Naive B cell (primary cell): ENCODE data around the gene SUMF2. TPM values are rescaled to one million over a fixed set of nuclear protein-coding genes. Genes with fewer than 3 reads are reported as not detected.
"Not testable (repeated sequence)": the region's sequence is repeated elsewhere in the genome, so short reads cannot be mapped to it uniquely, and the experiment has no call there.

Experiments used
- ATAC-seq, 2 donors: fragments of 150-1000 bp; cut with Tn5 transposase; 2 replicates each; pipeline ENCODE4 v1.10.0; 2021; ENCODE audit warnings: low read depth in 2 of 2, mild to moderate bottlenecking in 2 of 2, moderate library complexity in 2 of 2
- DNase-seq: peaks from one replicate; pipeline ENCODE4 v3.0.0; 2022
- H3K27ac Mint-ChIP-seq, 6 donors: one replicate each; pipeline ENCODE4 v1.8.0; 2020 to 2022; ENCODE audit warnings: mild to moderate bottlenecking in 6 of 6, mixed read lengths in 6 of 6, moderate library complexity in 5 of 6, inconsistent platforms in 2 of 6
- H3K27me3 Mint-ChIP-seq, 3 donors: one replicate each; pipeline ENCODE4 v1.8.0; 2021 to 2022; ENCODE audit warnings: mixed read lengths in 3 of 3, mild to moderate bottlenecking in 1 of 3
- H3K36me3 Mint-ChIP-seq, 2 donors: one replicate each; pipeline ENCODE4 v1.8.0; 2020 to 2022; ENCODE audit warnings: mixed read lengths in 2 of 2, inconsistent platforms in 1 of 2, mild to moderate bottlenecking in 1 of 2
- H3K4me1 Mint-ChIP-seq, 3 donors: one replicate each; pipeline ENCODE4 v1.8.0; 2020 to 2022; ENCODE audit warnings: mixed read lengths in 3 of 3, inconsistent platforms in 1 of 3, mild to moderate bottlenecking in 1 of 3, moderate library complexity in 1 of 3
- H3K4me3 Mint-ChIP-seq, 8 donors: one replicate each; pipeline ENCODE4 v1.8.0; 2020 to 2022; ENCODE audit warnings: mild to moderate bottlenecking in 8 of 8, mixed read lengths in 8 of 8, moderate library complexity in 8 of 8, inconsistent platforms in 2 of 8
- H3K9me3 Mint-ChIP-seq, 7 donors: one replicate each; pipeline ENCODE4 v1.8.0; 2020 to 2022; ENCODE audit warnings: mixed read lengths in 7 of 7, mild to moderate bottlenecking in 5 of 7, inconsistent platforms in 2 of 7, moderate library complexity in 1 of 7
- polyA plus RNA-seq, 6 donors: library from polyadenylated mRNA; unstranded; fragments of 300-500 nt; fragmentation: Illumina TruSeq; gene quantifications; one replicate each; pipeline ENCODE4 v1.2.3, GENCODE V29; 2021; ENCODE audit warnings: low read depth in 6 of 6

Gene SUMF2
- polyA plus RNA-seq, 6 donors from 2014 or later = 48.2 to 143 (median 132) TPM

DNA sequence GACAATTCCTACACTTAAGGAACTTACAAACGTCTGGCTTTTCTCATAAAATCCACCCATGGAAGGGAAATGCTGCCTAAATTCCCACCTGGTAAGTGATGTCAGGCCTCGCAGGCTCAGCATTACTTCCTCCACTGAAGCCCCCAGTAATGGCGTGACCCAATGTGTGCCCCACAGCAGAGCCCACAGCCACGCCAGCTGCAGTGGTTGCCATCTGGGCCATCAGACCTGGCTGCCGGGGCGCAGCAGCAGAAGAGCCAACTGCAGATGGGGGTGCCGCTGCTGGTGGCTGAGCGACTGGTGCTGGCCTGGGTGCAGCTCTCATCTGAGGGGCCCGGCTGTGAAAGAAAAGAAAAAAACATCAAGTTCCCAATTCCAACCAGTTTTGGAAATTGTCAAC lies 40.1 kb downstream of the SUMF2 start:
- Mint-ChIP-seq H3K27ac (peak overlapping the region in 1 of 6 donors; percentile 69), H3K4me1 (peaks cover 23 to 43% (median 36%) of the 10 kb centered on the region in 3 donors), H3K4me3 (peak overlapping the region in 3 of 8 donors; percentile 12 to 79 (median 59)), H3K36me3 (peaks cover 10 to 33% of the 10 kb centered on the region in 2 donors)
- not testable (repeated sequence) for H3K27me3 Mint-ChIP-seq, DNase-seq, ATAC-seq, H3K9me3 Mint-ChIP-seq

DNA sequence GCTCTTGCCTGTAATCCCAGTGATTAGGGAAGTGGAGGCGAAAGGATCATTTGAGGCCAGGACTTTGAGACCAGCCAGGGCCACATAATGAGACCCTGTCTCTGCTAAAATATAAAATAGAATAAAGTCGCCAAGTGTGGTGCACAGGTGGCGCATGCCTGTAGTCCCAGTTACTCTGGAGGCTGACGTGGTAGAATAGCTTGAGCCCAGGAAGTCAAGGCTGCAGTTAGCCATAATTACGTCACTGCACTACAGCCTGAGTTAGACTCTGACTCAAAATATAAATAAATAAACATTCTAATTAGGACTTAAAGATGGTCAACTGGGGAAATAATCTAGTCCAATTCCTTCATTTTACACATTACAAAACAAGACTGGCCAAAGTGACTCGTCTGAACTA lies 41.4 kb downstream of the SUMF2 start:
- ATAC-seq (no peak), DNase-seq (no peak)
- H3K9me3 Mint-ChIP-seq = peaks cover 0 to 5% (median 2%) of the 10 kb centered on the region in 7 donors
- H3K4me3 Mint-ChIP-seq = peak overlapping the region; percentile 93 to 100 (median 98)
- H3K27ac Mint-ChIP-seq = peak overlapping the region; percentile 96 to 100 (median 98)
- peaks cover 0 to 3% (median 0%) of the 10 kb centered on the region in 3 donors for H3K27me3 Mint-ChIP-seq
- peaks cover 23 to 43% (median 36%) of the 10 kb centered on the region in 3 donors for H3K4me1 Mint-ChIP-seq
- peaks cover 9 to 31% of the 10 kb centered on the region in 2 donors for H3K36me3 Mint-ChIP-seq

DNA sequence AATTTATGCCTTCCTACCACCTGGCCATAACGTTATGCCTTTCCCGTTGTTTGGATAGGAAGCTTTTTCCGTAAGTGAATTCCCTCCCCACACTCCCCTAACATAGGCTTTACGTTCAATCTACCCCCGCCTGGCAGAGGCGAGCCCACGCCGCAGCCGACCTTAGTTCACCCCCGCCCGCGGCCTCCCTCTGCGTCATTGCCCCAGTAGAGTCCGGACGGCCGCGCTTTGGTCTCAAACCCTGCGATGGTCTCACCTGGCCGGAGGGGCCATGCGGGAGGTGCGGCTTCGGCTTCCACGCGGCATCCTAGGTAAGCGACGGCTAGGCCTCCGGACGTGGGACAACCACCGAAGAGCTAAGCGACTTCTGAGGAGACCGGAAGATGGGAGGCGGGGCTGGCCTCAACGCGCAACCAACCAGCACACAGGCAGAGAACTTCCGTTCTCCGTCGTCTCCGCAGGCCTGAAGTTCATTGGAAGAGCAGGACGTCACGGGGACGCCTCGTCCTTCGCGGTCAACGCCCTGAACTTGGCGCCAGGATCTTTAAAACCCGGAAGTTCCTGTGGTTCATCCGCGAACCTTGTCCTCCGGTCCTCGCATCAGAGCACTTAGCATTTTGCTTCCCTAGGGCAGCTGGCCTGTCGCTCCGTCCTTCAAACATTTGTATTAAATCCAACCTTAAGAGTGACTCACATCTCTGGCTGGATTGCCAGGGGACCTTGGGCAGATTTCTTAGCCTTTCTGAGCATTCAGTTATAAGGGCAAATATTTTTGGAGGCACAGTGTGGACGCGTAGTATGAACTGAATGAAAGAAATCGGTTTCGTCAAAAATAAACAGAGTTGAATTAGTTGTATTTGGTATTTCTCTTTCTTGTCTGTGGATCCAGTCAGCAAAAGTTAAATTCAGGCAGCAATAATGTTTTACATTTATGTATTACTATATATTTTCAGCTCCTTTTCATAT lies 42.3 kb downstream of the SUMF2 start, which contains the start of gene CHCHD2:
Gene CHCHD2 (minus strand): TSS at position 369 of the 966 bp plus-strand sequence. CDS start 63 bp downstream, at position 306.
- peak; percentile 96 to 97 for ATAC-seq
- Mint-ChIP-seq H3K27ac (peak within 1 kb of the TSS; percentile 96 to 100 (median 98)), H3K4me3 (peak within 1 kb of the TSS; percentile 93 to 100 (median 98)), H3K27me3 (peaks cover 0 to 3% (median 0%) of the 10 kb centered on the region in 3 donors), H3K9me3 (peaks cover 0 to 5% (median 2%) of the 10 kb centered on the region in 7 donors), H3K36me3 (peaks cover 4 to 23% of the 10 kb centered on the region in 2 donors), H3K4me1 (peaks cover 23 to 40% (median 31%) of the 10 kb centered on the region in 3 donors)
- peak; percentile 91 for DNase-seq

DNA sequence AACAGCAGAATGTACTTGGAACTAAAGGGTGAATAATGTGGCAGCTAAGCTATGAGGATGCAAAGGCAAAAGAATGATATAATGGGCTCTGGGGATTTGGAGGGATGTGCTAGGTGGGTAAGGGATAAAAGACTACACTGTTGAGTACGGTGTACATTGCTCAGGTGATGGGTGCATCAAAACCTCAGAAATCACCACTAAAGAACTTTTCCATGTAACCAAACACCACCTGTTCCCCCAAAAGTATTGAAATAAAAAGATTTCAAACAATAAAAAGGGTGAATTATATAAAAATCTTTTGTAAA lies 43.8 kb downstream of the SUMF2 start:
- DNase-seq (no peak), ATAC-seq (no peak)
- Mint-ChIP-seq H3K36me3 (peaks cover 4 to 22% of the 10 kb centered on the region in 2 donors), H3K4me1 (peaks cover 23 to 40% (median 31%) of the 10 kb centered on the region in 3 donors), H3K4me3 (peak overlapping the region in 5 of 8 donors; percentile 93 to 98 (median 98)), H3K9me3 (peaks cover 0 to 5% (median 2%) of the 10 kb centered on the region in 7 donors), H3K27me3 (peaks cover 0 to 3% (median under 1%) of the 10 kb centered on the region in 3 donors), H3K27ac (peak overlapping the region in 5 of 6 donors; percentile 24 to 97 (median 71))

DNA sequence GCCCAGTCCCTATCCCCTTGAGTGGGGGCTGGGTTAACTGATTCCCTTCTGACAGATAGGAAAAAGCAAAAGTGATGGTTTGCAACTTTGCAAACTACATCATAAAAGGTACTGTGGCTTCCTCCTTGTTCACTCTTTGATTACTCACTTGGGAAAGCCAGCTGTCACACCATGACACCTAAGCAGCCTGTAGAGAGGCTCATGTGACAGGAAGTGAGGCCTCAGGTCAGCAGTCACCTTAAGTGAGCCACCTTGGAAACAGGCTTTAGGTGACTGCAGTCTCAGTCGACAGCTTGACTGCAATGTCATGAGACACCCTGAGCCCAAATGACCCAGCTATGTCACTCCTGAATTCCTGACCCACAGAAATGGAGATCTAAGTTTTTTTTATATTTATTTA lies 46.5 kb downstream of the SUMF2 start:
- Mint-ChIP-seq H3K4me1 (peaks cover 19 to 23% (median 23%) of the 10 kb centered on the region in 3 donors), H3K4me3 (no peak overlapping the region), H3K36me3 (peaks cover 0 to 22% of the 10 kb centered on the region in 2 donors), H3K27ac (no peak overlapping the region), H3K27me3 (peaks cover 5 to 20% (median 16%) of the 10 kb centered on the region in 3 donors), H3K9me3 (peaks cover 0 to 5% (median 2%) of the 10 kb centered on the region in 7 donors)
- DNase-seq (no peak), ATAC-seq (no peak)

DNA sequence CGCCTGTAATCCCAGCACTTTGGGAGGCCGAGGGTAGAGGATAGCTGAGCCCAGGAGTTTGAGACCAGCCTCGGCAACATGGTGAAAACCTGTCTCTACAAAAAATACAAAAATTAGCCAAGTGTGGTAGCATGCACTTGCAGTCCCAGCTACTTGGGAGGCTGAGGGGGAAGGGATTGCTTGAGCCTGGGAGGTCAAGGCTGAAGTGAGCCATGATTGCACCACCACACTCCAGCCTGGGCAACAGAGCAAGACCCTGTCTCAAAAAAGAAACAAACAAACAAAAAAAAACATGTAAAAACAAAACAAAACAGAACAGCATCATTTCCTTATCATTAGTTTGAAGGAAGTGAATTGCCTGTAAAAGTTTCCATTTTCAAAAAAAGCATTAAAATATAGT lies 48.2 kb downstream of the SUMF2 start:
- ATAC-seq, H3K36me3 Mint-ChIP-seq, H3K9me3 Mint-ChIP-seq, H3K4me3 Mint-ChIP-seq, DNase-seq, H3K4me1 Mint-ChIP-seq: not testable (repeated sequence)
- peak overlapping the region in 1 of 6 donors; percentile 33 for H3K27ac Mint-ChIP-seq
- H3K27me3 Mint-ChIP-seq = peaks cover 15 to 35% (median 16%) of the 10 kb centered on the region in 3 donors

DNA sequence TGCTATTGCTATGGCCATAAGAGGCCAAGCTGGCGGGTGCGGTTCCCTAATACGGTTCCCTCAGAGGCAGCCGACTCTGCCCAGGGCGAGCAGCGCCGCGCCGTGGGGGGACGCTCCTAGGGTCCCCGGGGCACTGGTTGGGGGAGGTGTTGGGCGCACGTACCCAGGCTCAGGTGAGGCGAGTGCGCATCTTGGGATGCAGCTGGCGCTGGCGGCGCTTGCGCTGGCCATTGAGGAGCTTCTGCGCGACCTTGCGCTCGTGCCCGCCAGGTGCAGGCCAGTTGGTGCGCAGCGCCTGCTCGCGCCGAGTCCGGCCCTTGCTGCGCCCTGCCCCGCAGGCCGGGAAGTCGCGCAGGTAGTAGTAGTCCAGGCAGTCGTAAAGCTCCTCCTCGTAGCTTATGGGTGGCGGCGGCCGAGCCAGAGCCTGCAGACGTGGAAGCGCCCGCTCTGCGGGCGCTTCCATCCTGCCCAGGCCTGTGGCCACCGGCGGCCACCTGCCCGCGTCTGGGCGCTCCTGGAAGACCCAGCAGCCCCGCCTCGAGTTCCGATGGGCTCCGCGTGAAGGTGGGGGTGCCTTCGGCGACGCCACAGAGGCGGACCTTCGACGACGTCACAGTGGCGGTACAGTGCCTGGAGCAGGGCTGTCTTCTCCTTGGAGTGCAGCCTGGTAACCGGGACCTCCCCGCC lies 51.9 kb downstream of the SUMF2 start, which contains the start of gene NUPR2:
Gene NUPR2 (minus strand): TSS at position 566 of the 687 bp plus-strand sequence. CDS start 103 bp downstream, at position 463.
- H3K4me1 Mint-ChIP-seq = no peaks in the 10 kb centered on the region
- H3K4me3 Mint-ChIP-seq = no peak within 1 kb of the TSS
- ATAC-seq (no peak), DNase-seq (no peak)
- no peak within 1 kb of the TSS for H3K27ac Mint-ChIP-seq
- no peaks in the 10 kb centered on the region for H3K36me3 Mint-ChIP-seq
- peaks cover 27 to 50% (median 30%) of the 10 kb centered on the region in 3 donors for H3K27me3 Mint-ChIP-seq
- peaks cover 0 to 1% (median 0%) of the 10 kb centered on the region in 7 donors for H3K9me3 Mint-ChIP-seq

DNA sequence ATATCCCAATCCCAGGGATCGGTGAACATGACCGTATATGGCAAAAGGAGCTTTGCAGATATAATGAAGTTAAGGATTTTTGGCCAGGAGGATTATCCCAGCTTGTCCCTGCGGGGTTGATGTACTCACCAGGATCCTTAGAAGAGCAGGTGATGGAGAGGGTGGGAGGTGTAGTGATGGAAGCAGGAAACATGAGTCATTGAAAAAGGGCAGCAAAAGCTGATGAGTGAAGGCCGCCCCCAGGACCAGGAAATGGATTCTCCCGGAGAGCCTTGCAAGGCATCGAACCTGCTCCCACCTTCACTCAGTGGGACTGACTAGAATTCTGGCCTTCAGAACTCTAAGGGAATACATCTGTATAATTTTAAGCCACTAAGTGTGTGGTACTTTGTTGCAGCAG lies 57.4 kb downstream of the SUMF2 start:
- no peaks in the 10 kb centered on the region for H3K36me3 Mint-ChIP-seq
- H3K4me1 Mint-ChIP-seq = no peaks in the 10 kb centered on the region
- ATAC-seq (no peak), DNase-seq (no peak)
- peaks cover 18 to 24% (median 24%) of the 10 kb centered on the region in 3 donors for H3K27me3 Mint-ChIP-seq
- H3K4me3 Mint-ChIP-seq = no peak overlapping the region
- H3K9me3 Mint-ChIP-seq = peaks cover 0 to 1% (median 0%) of the 10 kb centered on the region in 7 donors
- H3K27ac Mint-ChIP-seq = no peak overlapping the region

DNA sequence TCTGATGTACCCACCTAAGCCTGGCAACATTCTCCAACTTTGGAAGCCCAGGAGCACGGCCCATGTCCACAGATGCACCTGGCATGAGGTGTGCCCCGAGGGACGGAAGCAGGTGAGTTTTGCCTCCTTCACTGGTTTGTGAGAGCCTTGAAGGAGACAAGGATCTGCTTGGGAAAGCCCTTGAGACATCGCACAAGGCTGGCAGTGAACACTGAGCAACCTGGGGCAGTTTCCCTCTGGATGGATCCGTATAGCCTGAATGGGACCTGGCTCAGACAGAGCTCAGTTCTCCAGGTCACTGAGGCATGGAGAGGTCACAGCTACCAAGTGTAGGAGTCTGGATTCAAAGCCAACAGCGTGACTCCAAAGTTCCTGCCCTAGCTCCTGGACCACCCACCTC lies 60.9 kb downstream of the SUMF2 start:
- Mint-ChIP-seq H3K9me3 (peaks cover 0 to 1% (median 0%) of the 10 kb centered on the region in 7 donors), H3K36me3 (no peaks in the 10 kb centered on the region), H3K4me1 (no peaks in the 10 kb centered on the region), H3K27ac (no peak overlapping the region), H3K4me3 (no peak overlapping the region), H3K27me3 (peaks cover 4% of the 10 kb centered on the region in 3 donors)
- DNase-seq = no peak
- ATAC-seq = no peak

DNA sequence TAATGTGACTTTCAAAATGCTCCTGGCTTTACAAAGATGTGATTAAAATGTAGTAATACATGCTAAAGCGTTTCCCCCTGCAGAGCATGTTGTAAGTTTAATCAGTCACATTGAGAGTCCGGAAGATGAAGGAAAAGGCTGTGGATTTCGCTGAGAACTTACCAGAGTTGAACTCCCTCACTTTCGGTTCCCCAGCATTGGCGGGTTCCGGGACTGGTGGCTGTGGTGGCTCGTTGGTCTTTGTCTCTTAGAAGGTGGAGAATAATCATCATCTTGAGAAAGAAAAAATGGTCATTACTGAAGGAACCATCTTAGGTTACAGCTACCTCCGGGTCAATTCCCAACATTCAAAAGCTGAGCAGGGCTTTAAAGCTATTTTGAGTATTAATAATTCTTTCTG lies 61.7 kb downstream of the SUMF2 start:
- Mint-ChIP-seq H3K9me3 (no peaks in the 10 kb centered on the region), H3K4me3 (no peak overlapping the region)
- no peak for DNase-seq

DNA sequence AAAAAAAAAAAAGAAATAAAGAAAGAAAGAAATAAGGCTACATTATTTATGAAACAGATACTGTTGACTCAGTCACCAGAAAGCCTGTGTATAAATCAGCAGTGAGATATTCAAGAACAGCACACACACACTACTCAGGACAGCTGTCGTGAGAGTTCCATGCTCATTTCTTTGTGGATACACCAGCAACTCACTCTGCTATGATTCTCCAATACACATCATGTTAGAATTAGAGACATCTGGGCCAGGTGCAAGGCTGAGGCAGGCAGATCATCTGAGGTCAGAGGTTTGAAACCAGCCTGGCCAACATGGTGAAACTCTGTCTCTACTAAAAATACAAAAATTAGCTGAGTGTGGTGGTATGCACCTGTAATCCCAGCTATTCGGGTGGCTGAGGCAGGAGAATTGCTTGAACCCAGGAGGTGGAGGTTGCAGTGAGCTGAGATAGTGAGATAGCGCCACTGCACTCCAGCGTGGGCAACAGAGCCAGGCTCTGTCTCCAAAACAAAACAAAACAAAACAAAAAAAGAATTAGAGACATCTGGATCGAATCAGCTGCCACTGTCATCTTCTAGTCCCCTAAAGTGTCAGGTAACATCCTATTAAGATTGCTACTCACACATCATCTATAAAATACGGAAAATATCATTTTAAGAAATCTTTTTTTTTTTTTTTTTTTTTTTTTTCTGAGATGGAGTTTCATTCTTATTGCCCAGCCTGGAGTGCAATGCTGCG lies 63.3 kb downstream of the SUMF2 start:
- no peaks in the 10 kb centered on the region for H3K9me3 Mint-ChIP-seq
- peak overlapping the region in 1 of 6 donors; percentile 9 for H3K27ac Mint-ChIP-seq
- no peak overlapping the region for H3K4me3 Mint-ChIP-seq
- ATAC-seq = no peak
- no peaks in the 10 kb centered on the region for H3K36me3 Mint-ChIP-seq
- peaks cover 0 to 4% (median 0%) of the 10 kb centered on the region in 3 donors for H3K27me3 Mint-ChIP-seq
- DNase-seq = no peak
- no peaks in the 10 kb centered on the region for H3K4me1 Mint-ChIP-seq

More for the DNA sequence above, 61.7 kb downstream of the SUMF2 start:
- no peak for ATAC-seq
- H3K4me1 Mint-ChIP-seq = no peaks in the 10 kb centered on the region
- H3K36me3 Mint-ChIP-seq = no peaks in the 10 kb centered on the region
- no peak overlapping the region for H3K27ac Mint-ChIP-seq
- peaks cover 0 to 4% (median 0%) of the 10 kb centered on the region in 3 donors for H3K27me3 Mint-ChIP-seq
